Osteoblast (primary cell): ENCODE measurements around the gene KLHL33. TPM values are rescaled to one million over a fixed set of nuclear protein-coding genes. Genes with fewer than 3 reads are reported as not detected.
A peak's percentile ranks its signal among the peaks of the same experiment; 100 is the strongest.
"Not testable (repeated sequence)": the region's sequence is repeated elsewhere in the genome, so short reads cannot be mapped to it uniquely, and the experiment has no call there.

Source experiments
- DNase-seq: peaks from one replicate; pipeline ENCODE4 v3.0.0; 2011; ENCODE audit warnings: low spot score, mixed read lengths; ENCODE audit not compliant: insufficient read length; ENCODE audit errors: missing footprints
- H2AFZ ChIP-seq: 2 replicates; pipeline ENCODE4 v1.6.0; 2011; ENCODE audit warnings: mild to moderate bottlenecking, low read length
- H3K27ac ChIP-seq: 2 replicates; pipeline ENCODE4 v1.5.1; 2011; ENCODE audit warnings: mild to moderate bottlenecking, low read depth, low read length, moderate library complexity
- H3K27me3 ChIP-seq: 2 replicates; pipeline ENCODE4 v1.6.0; 2012; ENCODE audit warnings: mild to moderate bottlenecking, control low read depth, inconsistent platforms, low read length, moderate library complexity; ENCODE audit not compliant: insufficient read depth
- H3K36me3 ChIP-seq: 2 replicates; pipeline ENCODE4 v1.5.1; 2011; ENCODE audit warnings: mild to moderate bottlenecking, low read length, control low read depth, moderate library complexity; ENCODE audit not compliant: insufficient read depth
- H3K4me1 ChIP-seq: 2 replicates; pipeline ENCODE4 v1.5.1; 2011; ENCODE audit warnings: mild to moderate bottlenecking, low read length, control low read depth, moderate library complexity; ENCODE audit not compliant: insufficient read depth
- H3K4me2 ChIP-seq: 2 replicates; pipeline ENCODE4 v1.6.0; 2011; ENCODE audit warnings: mild to moderate bottlenecking, low read length; ENCODE audit not compliant: insufficient read depth
- H3K4me3 ChIP-seq: fragments of 200-600 bp; sonication (generic); 3 replicates; pipeline ENCODE4 v1.5.1; 2012; ENCODE audit warnings: mild to moderate bottlenecking, low read length, inconsistent platforms; ENCODE audit not compliant: insufficient read depth
- H3K79me2 ChIP-seq: 2 replicates; pipeline ENCODE4 v1.6.0; 2012; ENCODE audit warnings: mild to moderate bottlenecking, low read length, control low read depth, inconsistent platforms; ENCODE audit not compliant: insufficient read depth
- H3K9me3 ChIP-seq: 2 replicates; pipeline ENCODE4 v1.5.1; 2011; ENCODE audit warnings: low read depth, low read length, control low read depth
- H4K20me1 ChIP-seq: 2 replicates; pipeline ENCODE4 v1.6.0; 2012; ENCODE audit warnings: mild to moderate bottlenecking, low read length, control low read depth; ENCODE audit not compliant: insufficient read depth
- CTCF ChIP-seq: IDR thresholded peaks from 2 replicates; pipeline ENCODE4 v1.5.1; 2011; ENCODE audit warnings: mild to moderate bottlenecking, low read depth, low read length, moderate library complexity; ENCODE audit errors: extremely low read depth
- total RNA-seq: library from RNA; depleted of rRNA; stranded (reverse); fragments of >200 nt; gene quantifications from 2 replicates; pipeline ENCODE4 v1.2.3, GENCODE V29; 2012

The KLHL33 gene
- total RNA-seq, 1 donor = 0.36 TPM

GRCh38 chr14:20446889-20447288 is 10.9 kb upstream of the KLHL33 start:
- Histone ChIP-seq H3K4me2 (no peak overlapping the region), H4K20me1 (no peaks in the 10 kb centered on the region), H3K4me3 (no peak overlapping the region), H3K36me3 (peaks cover 54% of the 10 kb centered on the region), H3K27me3 (no peaks in the 10 kb centered on the region), H2AFZ (no peak overlapping the region), H3K4me1 (no peaks in the 10 kb centered on the region), H3K79me2 (no peaks in the 10 kb centered on the region), H3K9me3 (no peaks in the 10 kb centered on the region), H3K27ac (no peak overlapping the region)
- DNase-seq = no peak
- no peak for TF ChIP-seq CTCF

GRCh38 chr14:20443650-20444049 is 7.7 kb upstream of the KLHL33 start:
- H3K27ac ChIP-seq, H4K20me1 ChIP-seq, H3K27me3 ChIP-seq, H3K4me1 ChIP-seq, H2AFZ ChIP-seq, H3K9me3 ChIP-seq, H3K4me2 ChIP-seq, H3K79me2 ChIP-seq, DNase-seq, H3K4me3 ChIP-seq: not testable (repeated sequence)
- H3K36me3 ChIP-seq = peaks cover 27% of the 10 kb centered on the region

- peaks cover 8% of the 10 kb centered on the region for H3K4me1 ChIP-seq
- H3K4me2 ChIP-seq = no peak overlapping the region
- H2AFZ ChIP-seq = no peak overlapping the region
- H3K4me3 ChIP-seq = no peak overlapping the region
- no peak overlapping the region for H3K27ac ChIP-seq
- no peak for TF ChIP-seq CTCF
- H3K9me3 ChIP-seq = no peaks in the 10 kb centered on the region
- no peaks in the 10 kb centered on the region for H4K20me1 ChIP-seq
- no peak for DNase-seq
- H3K79me2 ChIP-seq = no peaks in the 10 kb centered on the region
- no peaks in the 10 kb centered on the region for H3K27me3 ChIP-seq
- H3K36me3 ChIP-seq = peaks cover 10% of the 10 kb centered on the region
Observed at GRCh38 chr14:20441461-20441860, 5.5 kb upstream of the KLHL33 start.

- H3K4me2 ChIP-seq = no peak overlapping the region
- no peak for DNase-seq
- H2AFZ ChIP-seq = peak overlapping the region; percentile 6
- TF ChIP-seq CTCF = no peak
- no peak overlapping the region for H3K4me3 ChIP-seq
- H3K79me2 ChIP-seq = no peaks in the 10 kb centered on the region
- peaks cover 13% of the 10 kb centered on the region for H3K4me1 ChIP-seq
- peaks cover 5% of the 10 kb centered on the region for H3K36me3 ChIP-seq
- no peaks in the 10 kb centered on the region for H3K27me3 ChIP-seq
- H4K20me1 ChIP-seq = no peaks in the 10 kb centered on the region
- H3K27ac ChIP-seq = no peak overlapping the region
- no peaks in the 10 kb centered on the region for H3K9me3 ChIP-seq
Observed at GRCh38 chr14:20440882-20441281, 4.9 kb upstream of the KLHL33 start.
